ENCODE data around the gene DNAH3.
"Not testable (repeated sequence)": the region's sequence is repeated elsewhere in the genome, so short reads cannot be mapped to it uniquely, and the experiment has no call there.

DNAH3 gene

GRCh38 chr16:21070564-21070963, 80.1 kb downstream of the DNAH3 start:
- no peak for DNase-seq (ENCODE audit: low read depth in 3 of 3)

DNA sequence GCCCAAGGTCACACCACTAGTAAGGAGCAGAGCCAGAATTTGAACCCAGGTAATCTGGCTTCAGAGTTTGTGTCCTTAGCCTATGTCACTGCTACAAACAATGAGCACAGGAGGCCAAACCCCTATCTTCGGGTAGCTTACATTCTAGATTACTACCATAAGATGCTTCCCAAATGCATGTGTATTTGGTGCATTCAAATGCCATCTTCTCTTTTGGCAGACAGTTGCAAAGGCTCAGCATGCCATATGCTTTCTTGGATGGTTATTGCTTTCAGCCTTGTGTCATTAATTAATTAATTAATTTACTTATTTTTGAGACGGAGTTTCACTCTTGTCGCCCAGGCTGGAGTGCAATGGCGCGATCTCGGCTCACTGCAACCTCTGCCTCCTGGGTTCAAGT, 80.7 kb downstream of the DNAH3 start:
- no peak for DNase-seq (ENCODE audit: low read depth in 3 of 3)

DNA sequence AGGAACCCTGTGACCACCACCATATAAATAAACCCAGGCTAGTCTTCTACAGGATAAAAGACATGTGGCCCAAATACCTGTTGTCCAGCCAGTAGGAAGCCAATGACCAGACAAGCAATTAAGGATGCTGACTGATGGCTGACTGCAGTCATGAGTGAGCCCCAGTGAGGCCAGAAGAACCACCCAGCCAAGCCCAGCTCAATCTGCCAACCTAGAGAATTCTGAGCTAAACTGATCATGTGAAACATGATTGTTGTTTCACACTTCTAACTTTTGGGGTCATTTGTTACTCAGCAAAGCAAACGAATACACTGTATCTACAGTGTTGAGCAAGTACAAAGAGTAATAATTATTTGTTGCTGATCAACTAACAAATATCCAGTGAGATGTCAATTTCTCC, 86.4 kb downstream of the DNAH3 start:
- DNase-seq (ENCODE audit: low read depth in 3 of 3), result no peak

GRCh38 chr16:21063314-21063713, 87.3 kb downstream of the DNAH3 start:
- not testable (repeated sequence) for DNase-seq (ENCODE audit: low read depth in 3 of 3)

- no peak for DNase-seq (ENCODE audit: low read depth in 3 of 3)
These were observed 90.6 kb downstream of the DNAH3 start for GRCh38 chr16:21060027-21060510.

DNA sequence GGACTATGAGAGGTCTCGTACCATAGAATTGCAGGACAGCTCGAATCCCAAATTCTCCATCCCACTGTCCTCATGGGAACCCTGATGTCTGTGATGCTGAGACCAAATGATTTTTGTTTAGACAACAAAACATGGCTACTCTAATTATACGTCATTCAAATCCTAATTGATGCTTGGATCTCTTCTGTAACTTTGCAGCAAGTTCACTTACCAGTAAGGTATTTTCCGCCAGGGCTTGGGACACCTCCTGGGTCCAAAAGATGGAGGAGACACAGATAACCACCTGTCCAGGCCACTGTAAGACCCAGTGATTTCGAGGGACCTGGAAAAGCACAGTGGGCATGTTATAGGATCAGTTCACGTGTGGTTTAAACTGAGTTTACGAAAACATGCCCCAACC, 92.8 kb downstream of the DNAH3 start:
- DNase-seq (ENCODE audit: low read depth in 3 of 3), result no peak

GRCh38 chr16:21056396-21056795, 94.2 kb downstream of the DNAH3 start:
- DNase-seq (ENCODE audit: low read depth in 3 of 3), result no peak

DNA sequence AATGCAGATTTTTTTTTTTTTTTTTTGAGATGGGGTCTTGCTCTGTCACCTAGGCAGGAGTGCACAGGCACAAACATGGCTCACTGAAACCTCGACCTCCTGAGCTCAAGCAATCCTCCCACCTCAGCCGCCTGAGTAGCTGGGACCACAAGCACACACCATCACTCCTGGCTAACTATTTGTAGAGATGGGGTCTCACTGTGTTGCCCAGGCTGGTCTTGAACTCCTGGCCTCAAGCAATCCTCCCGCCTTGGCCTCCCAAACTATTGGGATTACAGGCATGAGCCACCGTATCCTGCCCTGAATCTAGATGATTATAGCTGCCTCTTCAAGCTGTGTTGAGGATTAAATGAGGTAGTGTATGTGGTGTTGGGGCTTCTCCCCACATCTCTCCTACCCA, 94.9 kb downstream of the DNAH3 start:
- DNase-seq (ENCODE audit: low read depth in 3 of 3), result not testable (repeated sequence)

DNA sequence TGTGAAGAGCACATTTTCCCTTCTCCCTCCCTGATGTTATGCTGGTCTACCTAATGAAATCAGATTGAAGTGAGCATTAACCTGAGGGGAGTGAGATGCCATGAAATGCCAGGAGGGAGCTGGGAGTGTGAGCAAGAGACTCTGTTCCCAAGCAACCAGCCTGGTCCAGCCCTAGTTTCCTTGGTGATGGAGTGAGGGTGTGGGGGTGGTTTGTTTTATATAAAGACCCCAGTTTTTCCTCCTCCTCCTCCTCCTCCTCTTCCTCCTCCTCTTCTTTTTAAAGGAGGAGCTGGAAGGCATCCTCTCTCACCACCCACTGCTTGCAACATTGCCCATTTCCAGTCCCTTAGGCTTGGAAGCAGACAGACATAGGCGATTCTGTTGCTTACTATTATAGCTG, 97.1 kb downstream of the DNAH3 start:
- no peak for DNase-seq (ENCODE audit: low read depth in 3 of 3)

DNA sequence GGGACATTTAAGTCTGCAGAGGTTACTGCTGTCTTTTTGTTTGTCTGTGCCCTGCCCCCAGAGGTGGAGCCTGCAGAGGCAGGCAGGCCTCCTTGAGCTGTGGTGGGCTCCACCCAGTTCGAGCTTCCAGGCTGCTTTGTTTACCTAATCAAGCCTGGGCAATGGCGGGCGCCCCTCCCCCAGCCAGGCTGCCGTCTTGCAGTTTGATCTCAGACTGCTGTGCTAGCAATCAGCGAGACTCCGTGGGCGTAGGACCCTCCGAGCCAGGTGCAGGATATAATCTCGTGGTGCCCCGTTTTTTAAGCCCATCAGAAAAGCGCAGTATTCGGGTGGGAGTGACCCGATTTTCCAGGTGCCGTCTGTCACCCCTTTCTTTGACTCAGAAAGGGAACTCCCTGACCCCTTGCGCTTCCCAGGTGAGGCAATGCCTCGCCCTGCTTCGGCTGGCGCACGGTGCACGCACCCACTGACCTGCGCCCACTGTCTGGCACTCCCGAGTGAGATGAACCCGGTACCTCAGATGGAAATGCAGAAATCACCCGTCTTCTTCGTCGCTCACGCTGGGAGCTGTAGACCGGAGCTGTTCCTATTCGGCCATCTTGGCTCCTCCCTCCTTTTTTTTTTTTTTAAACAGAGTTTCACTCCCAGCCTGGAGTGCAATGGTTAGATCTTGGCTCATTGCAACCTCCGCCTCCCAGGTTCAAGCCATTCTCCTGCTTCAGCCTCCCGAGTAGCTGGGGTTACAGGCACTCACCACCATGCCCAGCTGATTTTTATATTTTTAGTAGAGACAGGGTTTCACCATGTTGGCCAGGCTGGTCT, 102.3 kb downstream of the DNAH3 start:
- DNase-seq (ENCODE audit: low read depth in 3 of 3), result not testable (repeated sequence)

DNA sequence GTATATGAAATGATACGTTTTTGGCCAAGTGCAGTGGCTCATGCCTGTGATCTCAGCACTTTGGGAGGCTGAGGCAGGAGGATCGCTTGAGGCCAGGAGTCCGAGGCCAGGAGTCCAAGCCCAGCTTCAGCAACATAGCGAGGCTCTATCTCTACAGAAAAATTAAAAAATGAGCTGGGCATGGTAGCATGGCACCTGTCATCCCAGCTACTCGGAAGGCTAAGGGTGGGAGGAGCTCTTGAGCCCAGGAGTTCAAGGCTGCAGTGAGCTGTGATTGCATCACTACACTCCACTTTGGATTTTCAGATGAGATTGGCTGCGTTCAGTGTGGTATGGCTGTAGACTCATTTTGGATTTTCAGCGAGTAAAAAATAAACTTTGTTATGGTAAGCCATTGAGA, 112.4 kb downstream of the DNAH3 start:
- no peak for DNase-seq (ENCODE audit: low read depth in 3 of 3)

- DNase-seq (ENCODE audit: low read depth in 3 of 3), result no peak
These were observed 112.9 kb downstream of the DNAH3 start for GRCh38 chr16:21037736-21038135.

DNA sequence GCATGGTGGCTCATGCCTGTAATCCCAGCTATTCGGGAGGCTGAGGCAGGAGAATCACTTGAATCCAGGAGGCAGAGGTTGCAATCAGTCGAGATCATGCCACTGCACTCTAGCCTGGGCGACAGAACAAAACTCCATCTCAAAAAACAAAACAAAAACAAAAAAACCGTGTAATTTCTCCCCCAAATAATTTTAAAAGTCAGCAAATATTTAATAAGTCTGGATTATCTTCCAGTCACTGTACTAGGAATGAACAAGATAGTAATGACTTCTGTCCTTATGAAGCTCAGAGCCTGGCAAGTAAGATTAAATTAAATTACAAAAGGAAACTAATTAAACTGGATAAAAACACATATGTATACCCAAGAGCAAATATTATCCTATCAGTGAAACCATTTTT, 113.5 kb downstream of the DNAH3 start:
- no peak for DNase-seq (ENCODE audit: low read depth in 3 of 3)

DNA sequence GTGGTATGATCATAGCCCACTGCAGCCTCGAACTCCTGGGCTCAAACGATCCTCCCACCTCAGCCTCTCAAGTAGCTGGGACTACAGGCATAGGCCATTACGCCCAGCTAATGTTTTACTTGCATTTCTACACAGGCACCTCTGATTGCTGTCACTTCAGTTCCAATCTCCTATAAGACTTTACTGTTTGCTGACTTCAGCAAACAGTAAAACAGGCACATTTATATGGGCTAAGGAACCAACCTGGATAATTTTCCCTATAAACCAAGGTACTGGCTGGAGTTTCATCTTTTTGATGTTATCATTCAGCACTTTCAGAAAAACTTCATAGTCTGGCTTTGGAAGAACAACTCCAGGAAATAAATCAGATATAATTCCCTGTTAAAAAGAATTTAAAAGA, 114.2 kb downstream of the DNAH3 start:
- no peak for DNase-seq (ENCODE audit: low read depth in 3 of 3)

DNA sequence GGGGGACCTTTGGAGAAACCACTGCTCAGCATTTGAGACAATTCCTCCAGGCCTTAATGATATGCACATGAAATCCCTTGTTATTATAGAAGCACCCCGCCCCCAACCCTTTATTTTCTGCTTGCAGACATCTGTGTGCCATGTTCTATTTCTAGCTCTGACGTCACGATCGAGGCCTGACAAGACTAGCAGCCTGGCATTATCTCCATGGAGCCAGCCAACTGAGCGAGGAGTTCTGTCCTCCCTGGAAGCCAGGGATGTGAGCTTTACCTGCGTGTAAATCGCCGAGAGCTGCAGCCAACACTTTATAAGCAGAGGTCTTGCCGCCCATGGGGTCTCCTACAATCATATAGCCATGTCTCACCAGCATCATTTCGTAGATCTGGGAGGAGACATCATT, 116.9 kb downstream of the DNAH3 start:
- no peak for DNase-seq (ENCODE audit: low read depth in 3 of 3)

DNA sequence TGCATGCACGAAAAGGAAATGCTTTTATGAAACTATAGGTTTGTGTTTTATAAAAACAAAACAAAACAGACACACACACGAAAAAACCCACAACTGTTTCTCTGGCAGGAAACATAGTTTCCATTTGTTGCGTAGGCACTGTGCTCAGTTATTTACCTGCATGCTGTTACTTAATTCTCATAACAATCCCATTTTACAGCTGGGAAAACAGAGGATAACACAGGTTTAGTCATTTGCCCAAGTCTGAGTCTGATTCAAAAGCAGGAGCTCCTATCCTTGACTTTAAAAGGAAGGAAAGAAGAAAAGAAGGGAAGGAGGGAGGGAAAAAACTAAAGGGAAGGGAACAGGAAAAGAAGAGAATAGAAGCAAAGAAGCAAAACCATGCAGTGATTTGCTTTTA, 117.4 kb downstream of the DNAH3 start:
- no peak for DNase-seq (ENCODE audit: low read depth in 3 of 3)

GRCh38 chr16:21028728-21029127, 121.9 kb downstream of the DNAH3 start:
- no peak for DNase-seq (ENCODE audit: low read depth in 3 of 3)

DNA sequence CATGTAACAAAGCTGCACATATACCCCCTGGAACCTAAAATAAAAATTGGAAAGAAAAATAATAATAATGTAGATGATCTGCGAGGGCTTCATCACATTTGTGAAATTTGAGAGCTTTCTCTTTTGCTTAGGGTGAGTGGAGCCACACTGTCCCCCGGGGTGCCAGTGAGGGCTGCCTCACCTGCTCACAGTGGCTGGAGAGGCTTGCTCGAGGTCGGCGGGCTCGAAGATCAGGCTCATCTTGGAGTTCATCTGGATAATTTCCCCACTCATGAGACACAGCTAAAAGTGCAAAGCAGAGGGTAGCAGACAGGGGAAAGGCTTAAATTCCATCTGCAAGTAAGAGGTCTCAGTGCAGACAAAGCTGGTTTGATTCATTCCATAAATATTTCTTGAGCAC, 123.8 kb downstream of the DNAH3 start:
- DNase-seq (ENCODE audit: low read depth in 3 of 3), result no peak

DNA sequence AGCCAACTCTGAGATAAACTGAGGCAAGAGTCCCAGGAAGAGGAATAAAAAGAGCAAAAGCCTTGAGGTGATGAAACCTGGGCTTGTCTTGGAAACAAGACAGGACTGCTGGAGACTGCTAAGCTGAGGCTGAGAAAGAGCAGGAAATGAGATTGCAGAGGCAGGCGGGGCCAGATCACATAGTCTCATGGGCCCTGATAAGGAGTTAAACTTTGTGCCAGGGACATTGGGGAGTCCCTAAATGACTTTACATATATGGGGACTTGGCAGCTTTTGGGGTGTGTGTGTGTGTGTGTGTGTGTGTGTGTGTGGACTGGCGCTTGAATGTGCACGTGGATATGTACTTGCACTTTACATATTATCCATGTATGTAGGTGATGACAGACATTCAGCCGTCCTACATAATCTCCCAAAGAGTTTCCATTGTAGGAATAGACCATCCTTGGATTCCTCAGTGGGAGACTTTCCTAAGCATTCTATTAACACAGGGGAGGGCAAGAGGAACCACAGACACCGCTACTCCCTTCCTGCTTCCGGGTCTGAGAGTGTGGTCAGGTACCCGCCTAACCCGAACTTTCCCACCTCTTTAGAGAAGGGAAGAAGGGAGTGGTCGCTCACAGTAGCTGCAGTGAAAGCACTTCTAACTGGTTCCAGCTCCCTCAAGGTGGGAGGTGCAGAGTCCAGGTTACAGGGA, 127.0 kb downstream of the DNAH3 start:
- DNase-seq (ENCODE audit: low read depth in 3 of 3), result no peak

DNA sequence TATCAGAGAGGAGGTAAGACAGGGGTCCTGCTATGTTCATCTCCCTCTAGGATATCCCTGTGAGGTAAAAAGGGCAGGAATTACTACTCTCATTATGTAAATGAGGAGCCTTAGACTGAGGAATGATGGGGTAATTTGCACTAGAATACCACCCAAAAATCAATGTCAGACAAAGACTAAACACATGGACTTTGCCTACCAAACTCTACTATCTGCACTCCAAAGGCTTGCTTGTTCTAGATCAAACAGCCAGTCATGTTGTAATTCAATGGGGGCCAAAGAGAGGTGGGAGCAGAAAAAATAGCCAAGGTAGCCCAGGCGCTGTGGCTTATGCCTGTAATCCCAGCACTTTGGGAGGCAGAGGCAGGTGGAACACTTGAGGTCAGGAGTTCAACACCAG, 129.3 kb downstream of the DNAH3 start:
- DNase-seq (ENCODE audit: low read depth in 3 of 3), result no peak

- DNase-seq (ENCODE audit: low read depth in 3 of 3), result no peak
These were observed 140.8 kb downstream of the DNAH3 start for GRCh38 chr16:21009815-21010214.

GRCh38 chr16:21005008-21005407, 145.6 kb downstream of the DNAH3 start:
- DNase-seq (ENCODE audit: low read depth in 3 of 3), result no peak

DNA sequence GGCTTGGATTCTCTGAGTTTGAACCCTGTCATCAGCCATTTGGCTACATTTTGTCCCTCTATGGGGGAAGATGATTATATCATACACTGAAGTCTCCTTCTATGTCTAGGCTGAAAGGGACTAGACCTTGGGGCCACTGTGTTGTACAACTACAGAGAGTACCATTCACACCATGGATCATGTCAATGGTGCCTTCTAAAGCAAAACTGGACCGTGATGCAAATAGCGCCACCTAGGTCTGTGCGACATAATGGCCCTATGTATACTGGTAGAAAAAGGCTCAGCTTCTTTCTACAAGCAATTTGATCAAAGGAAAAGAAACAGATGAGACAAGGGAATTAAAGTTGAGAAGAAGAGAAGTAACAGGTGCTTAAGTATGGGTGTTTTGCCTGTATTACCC, 149.4 kb downstream of the DNAH3 start:
- peak; percentile 1 to 13 (median 9) for DNase-seq (ENCODE audit: low read depth in 3 of 3)
